Activated CD4-positive, alpha-beta T cell treated with anti-CD3 and anti-CD28 coated beads, Interleukin-2, amount 10 ng/mL, durations not matched to agents 24 days and 14 days (primary cell): ENCODE measurements around the gene LMAN2L. TPM values are rescaled to one million over a fixed set of nuclear protein-coding genes. Genes with fewer than 3 reads are reported as not detected.

Source experiments
- DNase-seq: peaks from one replicate; pipeline ENCODE4 v3.0.0; 2022
- H3K27ac Mint-ChIP-seq: one replicate; pipeline ENCODE4 v1.8.0; 2022; ENCODE audit warnings: mild to moderate bottlenecking, mixed read lengths
- H3K27me3 Mint-ChIP-seq: one replicate; pipeline ENCODE4 v1.8.0; 2022; ENCODE audit warnings: mixed read lengths
- H3K36me3 Mint-ChIP-seq: one replicate; pipeline ENCODE4 v1.8.0; 2022; ENCODE audit warnings: low read depth, mild to moderate bottlenecking, mixed read lengths
- H3K4me1 Mint-ChIP-seq: one replicate; pipeline ENCODE4 v1.8.0; 2021; ENCODE audit warnings: mixed read lengths
- H3K4me3 Mint-ChIP-seq: one replicate; pipeline ENCODE4 v1.8.0; 2022; ENCODE audit warnings: mild to moderate bottlenecking, moderate library complexity, mixed read lengths
- H3K9me3 Mint-ChIP-seq: one replicate; pipeline ENCODE4 v1.8.0; 2021; ENCODE audit warnings: mixed read lengths
- intact Hi-C: fragments of 100-400 bp; cut with micrococcal nuclease; formaldehyde crosslinking; loops from one replicate; pipeline ENCODE4 v1.15.1; 2023
- total RNA-seq: library from RNA; stranded (reverse); gene quantifications from 2 replicates; pipeline ENCODE4 v1.2.3, GENCODE V29; 2022

Gene LMAN2L
- 6.5 and 7.3 TPM in 2 replicates for total RNA-seq

GRCh38 chr2:96739633-96740428 lies at the start of gene LMAN2L:
Gene LMAN2L, minus strand, starts transcription at chr2:96740064. Its CDS starts 24 bp downstream, at chr2:96740040.
- DNase-seq = peak; percentile 98
- Mint-ChIP-seq H3K4me3 (peak within 1 kb of the TSS; percentile 96), H3K27me3 (peaks cover 3% of the 10 kb centered on the region), H3K4me1 (peaks cover 30% of the 10 kb centered on the region), H3K9me3 (no peaks in the 10 kb centered on the region), H3K27ac (peak within 1 kb of the TSS; percentile 87), H3K36me3 (peaks cover 4% of the 10 kb centered on the region)
- intact Hi-C loops = loop anchor here (1.0 kb wide), 3 partner anchors 20 to 102 kb away; partner anchors contain the start of genes CNNM4 and KANSL3

- H3K27me3 Mint-ChIP-seq = no peaks in the 10 kb centered on the region
- DNase-seq = no peak
- H3K27ac Mint-ChIP-seq = no peak overlapping the region
- H3K36me3 Mint-ChIP-seq = no peaks in the 10 kb centered on the region
- no peak overlapping the region for H3K4me3 Mint-ChIP-seq
- no peaks in the 10 kb centered on the region for H3K9me3 Mint-ChIP-seq
- peaks cover 2% of the 10 kb centered on the region for H3K4me1 Mint-ChIP-seq
- intact Hi-C loops = no loop called here
Observed at GRCh38 chr2:96789245-96789617, 49.4 kb upstream of the LMAN2L start.

- no peaks in the 10 kb centered on the region for H3K36me3 Mint-ChIP-seq
Observed at GRCh38 chr2:96788442-96789244, 48.8 kb upstream of the LMAN2L start.

GRCh38 chr2:96787411-96787810 lies 47.5 kb upstream of the LMAN2L start:
- no peak for DNase-seq
- H3K27me3 Mint-ChIP-seq = no peaks in the 10 kb centered on the region
- no peak overlapping the region for H3K27ac Mint-ChIP-seq
- H3K4me1 Mint-ChIP-seq = peaks cover 2% of the 10 kb centered on the region
- intact Hi-C loops = no loop called here
- H3K9me3 Mint-ChIP-seq = no peaks in the 10 kb centered on the region
- H3K4me3 Mint-ChIP-seq = no peak overlapping the region
- H3K36me3 Mint-ChIP-seq = no peaks in the 10 kb centered on the region

More at GRCh38 chr2:96788442-96789244, 48.8 kb upstream of the LMAN2L start:
- Mint-ChIP-seq H3K4me1 (peaks cover 2% of the 10 kb centered on the region), H3K27ac (no peak overlapping the region), H3K4me3 (no peak overlapping the region), H3K9me3 (no peaks in the 10 kb centered on the region), H3K27me3 (no peaks in the 10 kb centered on the region)
- intact Hi-C loops = no loop called here
- DNase-seq = no peak

GRCh38 chr2:96783388-96783787 lies 43.5 kb upstream of the LMAN2L start:
- Mint-ChIP-seq H3K4me1 (peaks cover 2% of the 10 kb centered on the region), H3K4me3 (no peak overlapping the region), H3K27ac (no peak overlapping the region), H3K36me3 (peaks cover 4% of the 10 kb centered on the region), H3K9me3 (no peaks in the 10 kb centered on the region), H3K27me3 (no peaks in the 10 kb centered on the region)
- intact Hi-C loops = no loop called here
- no peak for DNase-seq

GRCh38 chr2:96775160-96775559 lies 35.3 kb upstream of the LMAN2L start:
- Mint-ChIP-seq H3K4me1 (peaks cover 19% of the 10 kb centered on the region), H3K27me3 (no peaks in the 10 kb centered on the region), H3K9me3 (no peaks in the 10 kb centered on the region), H3K4me3 (no peak overlapping the region), H3K36me3 (peaks cover 2% of the 10 kb centered on the region), H3K27ac (no peak overlapping the region)
- DNase-seq = no peak
- intact Hi-C loops = no loop called here

GRCh38 chr2:96773922-96774321 lies 34.1 kb upstream of the LMAN2L start:
- intact Hi-C loops = loop anchor here (1.0 kb wide), 1 partner anchor 11 kb away; no protein-coding TSS in a partner anchor
- no peaks in the 10 kb centered on the region for H3K36me3 Mint-ChIP-seq
- DNase-seq = peak; percentile 87
- no peaks in the 10 kb centered on the region for H3K9me3 Mint-ChIP-seq
- H3K27me3 Mint-ChIP-seq = no peaks in the 10 kb centered on the region
- peak overlapping the region; percentile 63 for H3K27ac Mint-ChIP-seq
- H3K4me1 Mint-ChIP-seq = peaks cover 19% of the 10 kb centered on the region
- H3K4me3 Mint-ChIP-seq = peak overlapping the region; percentile 79

GRCh38 chr2:96772903-96773671 lies 33.2 kb upstream of the LMAN2L start:
- Mint-ChIP-seq H3K27ac (peak overlapping the region; percentile 7), H3K4me1 (peaks cover 22% of the 10 kb centered on the region), H3K27me3 (no peaks in the 10 kb centered on the region), H3K4me3 (peak overlapping the region; percentile 15), H3K36me3 (no peaks in the 10 kb centered on the region), H3K9me3 (no peaks in the 10 kb centered on the region)
- intact Hi-C loops = loop anchor here (1.0 kb wide), 1 partner anchor 10 kb away; no protein-coding TSS in a partner anchor
- no peak for DNase-seq

- Mint-ChIP-seq H3K9me3 (no peaks in the 10 kb centered on the region), H3K36me3 (no peaks in the 10 kb centered on the region), H3K4me1 (peaks cover 26% of the 10 kb centered on the region), H3K27ac (no peak overlapping the region), H3K27me3 (no peaks in the 10 kb centered on the region), H3K4me3 (no peak overlapping the region)
- DNase-seq = no peak
- intact Hi-C loops = no loop called here
Observed at GRCh38 chr2:96771796-96772618, 32.1 kb upstream of the LMAN2L start.

- intact Hi-C loops = no loop called here
- H3K9me3 Mint-ChIP-seq = no peaks in the 10 kb centered on the region
- no peak for DNase-seq
- H3K4me1 Mint-ChIP-seq = peaks cover 29% of the 10 kb centered on the region
- no peak overlapping the region for H3K27ac Mint-ChIP-seq
- H3K36me3 Mint-ChIP-seq = no peaks in the 10 kb centered on the region
- H3K27me3 Mint-ChIP-seq = no peaks in the 10 kb centered on the region
- no peak overlapping the region for H3K4me3 Mint-ChIP-seq
Observed at GRCh38 chr2:96770442-96771202, 30.8 kb upstream of the LMAN2L start.

GRCh38 chr2:96769814-96770213 lies 29.9 kb upstream of the LMAN2L start:
- H3K27ac Mint-ChIP-seq = no peak overlapping the region
- no peaks in the 10 kb centered on the region for H3K27me3 Mint-ChIP-seq
- no peaks in the 10 kb centered on the region for H3K9me3 Mint-ChIP-seq
- intact Hi-C loops = no loop called here
- no peaks in the 10 kb centered on the region for H3K36me3 Mint-ChIP-seq
- DNase-seq = no peak
- no peak overlapping the region for H3K4me3 Mint-ChIP-seq
- peaks cover 25% of the 10 kb centered on the region for H3K4me1 Mint-ChIP-seq

GRCh38 chr2:96768083-96768561 lies 28.3 kb upstream of the LMAN2L start:
- Mint-ChIP-seq H3K27ac (no peak overlapping the region), H3K4me3 (no peak overlapping the region), H3K4me1 (peaks cover 33% of the 10 kb centered on the region), H3K36me3 (no peaks in the 10 kb centered on the region), H3K27me3 (no peaks in the 10 kb centered on the region), H3K9me3 (no peaks in the 10 kb centered on the region)
- no peak for DNase-seq
- intact Hi-C loops = no loop called here
